Ectodermal cell (in vitro differentiated cells): ENCODE measurements around the gene SNRNP25.

ENCODE experiments used
- H3K27ac ChIP-seq: 2 replicates; pipeline ENCODE4 v1.7.0; 2013; ENCODE audit warnings: mild to moderate bottlenecking, low read depth, low read length; ENCODE audit not compliant: insufficient read depth, poor library complexity, severe bottlenecking
- H3K27me3 ChIP-seq: 2 replicates; pipeline ENCODE4 v1.7.0; 2013; ENCODE audit warnings: mild to moderate bottlenecking, low read length; ENCODE audit not compliant: insufficient read depth, control insufficient read depth, poor library complexity, severe bottlenecking
- H3K36me3 ChIP-seq: one replicate; pipeline ENCODE4 v1.7.0; 2013; ENCODE audit warnings: low read length; ENCODE audit not compliant: control insufficient read depth, insufficient read depth
- H3K4me1 ChIP-seq: one replicate; pipeline ENCODE4 v1.7.0; 2013; ENCODE audit warnings: low read length; ENCODE audit not compliant: control insufficient read depth, insufficient read depth
- H3K4me3 ChIP-seq: 2 replicates; pipeline ENCODE4 v1.7.0; 2013; ENCODE audit warnings: low read depth, low read length, control low read depth; ENCODE audit not compliant: insufficient read depth
- H3K9me3 ChIP-seq: 2 replicates; pipeline ENCODE4 v1.7.0; 2013; ENCODE audit warnings: mild to moderate bottlenecking, low read length, moderate library complexity; ENCODE audit not compliant: control insufficient read depth
- WGBS, 2 experiments: methylation state at CpG; one replicate each; pipeline ENCODE4 v1.1.7; 2013; ENCODE audit warnings: missing lambda C conversion rate in 2 of 2; 5-methylcytosine and 5-hydroxymethylcytosine counted together

The SNRNP25 gene

DNA sequence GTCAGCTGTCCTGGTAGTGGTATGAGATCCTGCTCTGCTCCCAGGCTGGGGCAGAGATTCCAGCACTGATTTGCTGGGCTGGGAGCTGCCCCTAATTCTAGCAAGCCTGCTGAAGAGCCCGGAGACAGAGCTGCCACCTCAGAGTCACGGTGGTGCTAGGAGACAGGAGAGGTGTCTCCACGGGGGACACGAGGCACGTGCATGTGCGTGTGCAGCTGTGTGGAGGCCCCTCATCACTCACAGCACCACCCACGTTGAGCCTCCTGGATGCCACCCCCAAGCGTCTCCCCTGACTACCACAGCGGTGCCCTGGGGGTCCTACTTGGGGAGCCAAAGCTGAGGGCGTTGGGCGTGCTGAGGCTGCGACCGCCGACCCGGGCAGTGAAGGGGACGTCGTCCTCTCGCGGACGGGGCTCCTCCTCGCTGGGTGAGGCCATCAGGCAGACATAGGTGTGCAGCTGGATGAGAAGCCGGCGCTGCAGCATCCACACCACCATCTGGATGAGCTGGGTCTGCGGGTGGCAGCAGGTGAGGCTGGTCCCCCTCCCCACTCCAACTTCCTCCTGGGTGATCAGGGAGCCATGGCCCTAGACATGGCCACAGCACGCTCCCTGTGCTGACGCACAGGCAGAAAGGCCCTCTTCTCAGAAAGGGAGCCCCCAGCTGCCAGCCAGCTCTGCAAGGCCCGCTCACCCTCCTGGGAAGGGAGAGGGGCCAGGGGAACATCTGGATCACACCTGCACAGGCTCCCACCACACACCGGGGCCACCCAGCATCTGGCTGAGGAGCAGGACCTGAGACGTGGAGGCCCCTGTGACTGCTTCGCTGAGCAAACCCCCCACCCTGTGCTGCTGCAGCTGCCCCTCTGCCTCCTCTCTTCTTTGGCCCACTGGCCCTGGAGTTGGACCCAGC, 36.0 kb downstream of the SNRNP25 start:
- Histone ChIP-seq H3K27me3 (no peaks in the 10 kb centered on the region), H3K4me3 (no peak overlapping the region), H3K4me1 (no peaks in the 10 kb centered on the region), H3K9me3 (no peaks in the 10 kb centered on the region), H3K36me3 (peaks cover 11% of the 10 kb centered on the region), H3K27ac (no peak overlapping the region)
- WGBS, 2 experiments, result 94 to 98% methylated on average over 30 of the region's 30 CpGs

DNA sequence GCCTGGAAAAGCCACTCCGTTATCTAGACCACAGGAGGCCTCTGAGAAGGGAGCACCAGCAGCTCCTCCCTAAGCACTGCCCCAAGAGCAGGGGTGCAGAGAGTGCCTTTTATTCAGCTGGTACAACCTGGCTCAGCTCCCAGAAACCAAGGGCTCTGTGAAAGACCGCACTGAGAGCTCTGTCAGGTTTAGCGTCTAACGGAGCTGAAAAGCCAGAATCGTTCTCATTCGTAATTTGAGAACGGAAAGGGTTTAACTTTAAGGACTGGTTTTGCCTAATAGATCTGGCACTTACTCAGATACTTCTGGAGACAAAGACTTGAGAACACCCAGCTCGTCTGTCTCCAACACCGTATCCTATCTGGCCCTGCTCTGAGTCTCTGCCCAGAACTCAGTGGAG, 37.9 kb downstream of the SNRNP25 start:
- Histone ChIP-seq H3K4me1 (no peaks in the 10 kb centered on the region), H3K36me3 (peaks cover 6% of the 10 kb centered on the region), H3K9me3 (no peaks in the 10 kb centered on the region), H3K27me3 (no peaks in the 10 kb centered on the region), H3K27ac (no peak overlapping the region), H3K4me3 (no peak overlapping the region)
- WGBS, 2 experiments, result 90 to 91% methylated on average over 9 of the region's 9 CpGs

DNA sequence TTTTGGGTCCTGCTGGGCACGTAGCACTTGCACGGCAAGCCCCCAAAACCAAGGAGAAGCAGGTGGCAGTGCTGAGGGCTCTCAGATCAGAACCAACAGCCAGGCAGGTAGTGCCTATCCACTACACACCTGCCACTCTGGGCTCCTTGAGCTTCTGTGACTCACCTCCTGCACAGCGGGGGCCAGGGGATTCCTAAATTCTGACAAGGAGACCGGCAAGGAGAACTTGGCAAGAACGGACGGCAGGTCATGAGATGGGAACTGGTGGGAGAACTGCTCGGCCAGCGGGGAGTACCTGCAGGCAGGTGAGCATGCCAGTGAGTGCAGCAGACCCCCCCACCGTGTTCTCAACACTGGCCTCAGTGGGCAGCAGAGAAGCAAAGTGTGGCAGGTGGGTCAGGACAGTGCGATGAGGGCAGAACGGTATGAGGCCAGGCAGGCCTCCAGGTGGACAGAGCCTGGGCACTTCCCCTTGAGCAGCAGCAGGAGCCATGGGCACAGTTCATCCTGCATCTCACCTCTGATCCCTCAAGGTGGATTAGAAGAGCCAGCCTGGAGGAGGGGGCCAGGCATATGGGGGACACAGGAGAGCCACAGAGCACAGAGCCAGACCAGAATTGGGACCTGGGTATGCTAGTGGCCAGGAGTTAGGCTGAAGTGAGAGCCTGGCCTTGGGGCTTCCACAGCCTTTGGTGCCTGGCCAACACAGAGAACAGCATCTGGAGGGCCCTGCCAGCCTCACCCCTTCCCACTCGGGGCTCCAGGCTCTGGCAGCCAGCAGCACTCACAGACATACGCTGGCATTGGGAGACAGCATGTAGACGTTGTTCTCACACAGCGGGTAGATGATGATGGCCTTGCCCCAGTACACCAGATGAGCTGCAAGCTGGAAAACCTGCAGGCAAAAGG, 39.1 kb downstream of the SNRNP25 start:
- Histone ChIP-seq H3K4me1 (no peaks in the 10 kb centered on the region), H3K27ac (no peak overlapping the region), H3K9me3 (no peaks in the 10 kb centered on the region), H3K27me3 (no peaks in the 10 kb centered on the region), H3K4me3 (no peak overlapping the region), H3K36me3 (peaks cover 4% of the 10 kb centered on the region)
- WGBS, 2 experiments, result 93 to 94% methylated on average over 15 of the region's 15 CpGs

DNA sequence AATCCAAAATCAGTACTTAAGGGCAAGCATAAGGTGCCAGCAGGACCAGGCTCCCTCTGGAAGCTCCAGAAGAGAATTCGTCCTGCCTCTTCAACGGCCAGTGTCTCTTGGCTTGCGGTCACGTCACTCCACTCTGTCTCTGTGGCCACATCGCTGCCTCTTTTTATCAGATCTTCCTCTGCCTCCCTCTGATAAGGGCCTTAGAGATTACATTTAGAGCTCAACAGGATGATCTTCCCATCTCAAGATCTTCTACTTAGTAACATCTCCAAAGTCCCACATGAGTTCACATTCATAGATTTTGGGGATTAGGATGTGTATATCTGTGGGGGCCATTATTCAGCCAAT, 41.3 kb downstream of the SNRNP25 start:
- H3K27me3 ChIP-seq, result no peaks in the 10 kb centered on the region
- H3K4me1 ChIP-seq, result no peaks in the 10 kb centered on the region
- no peaks in the 10 kb centered on the region for H3K9me3 ChIP-seq
- no peak overlapping the region for H3K4me3 ChIP-seq
- H3K27ac ChIP-seq, result no peak overlapping the region
- no peaks in the 10 kb centered on the region for H3K36me3 ChIP-seq
- 94 to 96% methylated on average over 5 of the region's 5 CpGs for WGBS, 2 experiments

DNA sequence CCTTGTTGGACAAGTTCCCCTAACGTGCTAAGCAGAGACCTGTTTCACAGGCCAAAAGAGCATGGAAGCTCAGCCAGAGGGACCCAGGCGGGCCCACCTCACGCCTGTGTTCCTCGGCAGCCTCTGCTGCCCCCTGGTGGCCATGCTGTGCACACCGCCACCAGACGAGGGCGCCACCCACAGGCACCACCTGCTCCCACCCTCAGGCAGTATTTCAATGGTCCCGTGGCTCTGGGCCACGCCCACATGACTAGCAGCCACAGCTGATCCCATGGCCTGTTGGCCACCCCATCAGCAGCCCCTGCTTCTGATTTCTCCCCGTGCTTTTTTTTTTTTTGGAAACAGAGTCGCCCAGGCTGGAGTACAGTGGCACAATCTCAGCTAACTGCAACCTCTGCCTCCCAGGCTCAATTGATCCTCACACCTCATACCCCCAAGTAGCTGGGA, 43.3 kb downstream of the SNRNP25 start:
- WGBS, 2 experiments, result 12 to 17% methylated on average over 11 of the region's 11 CpGs

DNA sequence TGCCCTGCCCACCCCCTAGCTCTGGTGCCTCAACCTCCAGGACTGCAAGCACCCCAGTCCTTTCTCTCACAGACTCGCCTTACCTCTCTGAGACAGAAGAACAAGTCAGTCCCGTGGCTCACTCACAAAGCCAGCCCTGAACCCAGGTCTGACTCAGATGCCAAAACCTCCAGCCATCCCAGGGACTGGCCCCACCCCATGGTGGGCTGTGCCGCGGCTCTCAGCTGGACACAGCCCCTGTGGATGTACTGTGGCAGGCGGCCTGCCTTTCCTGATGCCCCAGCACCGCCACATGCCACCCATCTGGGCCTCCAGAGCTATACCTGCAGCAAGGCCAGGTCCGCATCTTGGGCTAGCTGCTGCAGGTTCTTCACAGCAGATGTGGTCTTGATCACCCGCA, 44.2 kb downstream of the SNRNP25 start:
- 93 to 95% methylated on average over 8 of the region's 8 CpGs for WGBS, 2 experiments
- Histone ChIP-seq H3K36me3 (no peaks in the 10 kb centered on the region), H3K9me3 (no peaks in the 10 kb centered on the region), H3K4me1 (no peaks in the 10 kb centered on the region), H3K27me3 (no peaks in the 10 kb centered on the region), H3K27ac (no peak overlapping the region), H3K4me3 (no peak overlapping the region)

More for the DNA sequence above, 43.3 kb downstream of the SNRNP25 start:
- H3K4me1 ChIP-seq, result no peaks in the 10 kb centered on the region
- H3K4me3 ChIP-seq, result no peak overlapping the region
- H3K27me3 ChIP-seq, result no peaks in the 10 kb centered on the region
- no peaks in the 10 kb centered on the region for H3K36me3 ChIP-seq
- no peak overlapping the region for H3K27ac ChIP-seq
- no peaks in the 10 kb centered on the region for H3K9me3 ChIP-seq

DNA sequence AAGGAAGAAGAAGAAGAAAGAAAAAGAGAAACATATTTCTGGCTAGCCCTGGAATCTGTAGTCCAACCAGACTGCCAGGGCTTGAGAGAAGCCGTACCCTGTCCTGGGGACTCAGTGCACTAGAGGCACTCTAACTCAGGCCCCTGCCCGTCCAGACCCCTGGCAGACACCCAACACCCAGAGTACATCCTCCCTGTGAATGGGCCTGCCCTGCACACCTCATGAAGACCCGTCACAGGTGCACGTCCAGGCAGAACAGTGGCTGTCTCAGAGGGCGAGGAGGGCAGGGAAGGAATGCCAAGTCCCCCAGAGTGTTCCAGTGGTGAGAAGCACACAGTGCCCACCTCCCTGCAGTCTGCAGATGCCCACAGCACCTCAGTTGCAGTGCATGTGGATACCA, 47.4 kb downstream of the SNRNP25 start:
- H3K36me3 ChIP-seq, result no peaks in the 10 kb centered on the region
- no peak overlapping the region for H3K27ac ChIP-seq
- H3K9me3 ChIP-seq, result no peaks in the 10 kb centered on the region
- H3K4me3 ChIP-seq, result no peak overlapping the region
- no peaks in the 10 kb centered on the region for H3K4me1 ChIP-seq
- H3K27me3 ChIP-seq, result no peaks in the 10 kb centered on the region
- 82 to 88% methylated on average over 5 of the region's 5 CpGs for WGBS, 2 experiments

DNA sequence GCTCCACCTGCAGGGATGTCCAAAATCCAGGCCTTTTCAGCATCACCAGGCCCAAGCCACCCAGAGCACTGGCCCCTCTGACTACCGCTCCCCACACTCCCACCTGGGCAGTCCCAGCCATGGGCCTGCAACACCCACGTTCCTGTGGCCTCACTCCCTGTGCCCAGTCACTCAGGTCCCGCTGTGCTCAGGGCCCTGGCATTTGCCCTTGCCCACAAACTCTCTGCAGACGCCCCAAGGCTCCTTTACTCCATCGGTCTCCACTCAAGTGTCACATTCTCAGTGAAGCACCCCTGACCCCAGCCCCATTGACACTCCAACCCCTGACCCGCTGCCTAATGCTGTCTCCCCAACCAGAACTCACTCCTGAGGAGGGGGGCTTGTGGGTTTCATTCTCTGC, 48.0 kb downstream of the SNRNP25 start:
- H3K9me3 ChIP-seq, result no peaks in the 10 kb centered on the region
- no peak overlapping the region for H3K27ac ChIP-seq
- no peaks in the 10 kb centered on the region for H3K4me1 ChIP-seq
- 91% methylated on average over 6 of the region's 6 CpGs for WGBS, 2 experiments
- H3K27me3 ChIP-seq, result no peaks in the 10 kb centered on the region
- H3K4me3 ChIP-seq, result no peak overlapping the region
- no peaks in the 10 kb centered on the region for H3K36me3 ChIP-seq

DNA sequence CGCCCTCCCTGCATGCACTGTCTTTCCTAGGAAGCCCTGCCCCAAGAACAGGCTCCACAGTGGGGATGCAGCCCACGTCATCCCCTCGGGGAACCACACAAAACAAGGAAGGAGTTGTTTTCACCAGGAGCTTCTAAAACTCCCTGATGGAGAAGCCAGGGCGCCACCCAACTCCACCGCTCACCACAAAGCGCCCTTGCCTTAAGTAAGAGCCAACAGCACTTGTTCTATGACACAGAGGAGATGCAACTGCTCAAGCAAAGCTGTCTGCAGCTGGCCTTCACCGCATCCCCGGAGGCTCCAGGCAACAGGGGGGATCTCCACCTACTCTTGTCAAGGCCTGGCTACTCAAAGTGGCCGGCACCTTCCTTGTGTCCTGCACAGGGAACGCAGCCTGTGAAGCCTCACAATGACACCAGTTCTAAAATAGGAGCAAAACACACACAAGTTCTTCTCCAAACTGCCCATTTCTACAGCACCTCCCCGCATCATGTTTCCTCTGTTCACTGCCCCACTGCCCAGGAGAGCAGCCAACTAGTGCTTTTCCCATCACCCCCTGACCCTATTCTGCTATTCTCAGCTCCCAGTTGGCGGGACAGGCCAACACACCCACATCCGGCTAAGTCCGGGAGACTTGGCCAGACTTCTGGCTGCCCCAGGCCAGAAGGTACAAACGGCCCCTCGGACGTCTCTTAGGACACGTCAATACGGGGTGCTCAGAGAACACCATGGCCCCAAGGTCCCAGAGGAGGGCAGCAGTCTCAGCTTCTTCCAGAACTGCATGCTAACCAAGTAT, 48.6 kb downstream of the SNRNP25 start:
- no peak overlapping the region for H3K27ac ChIP-seq
- 91 to 92% methylated on average over 19 of the region's 19 CpGs for WGBS, 2 experiments
- no peak overlapping the region for H3K4me3 ChIP-seq
- H3K9me3 ChIP-seq, result no peaks in the 10 kb centered on the region
- H3K27me3 ChIP-seq, result no peaks in the 10 kb centered on the region
- H3K4me1 ChIP-seq, result no peaks in the 10 kb centered on the region
- no peaks in the 10 kb centered on the region for H3K36me3 ChIP-seq
